WI38 (cell line): Measurements from ENCODE around the gene GRIN1.

Source experiments
- H3K4me3 ChIP-seq: 2 replicates; pipeline ENCODE4 v1.5.1; 2011; ENCODE audit warnings: low read depth, mild to moderate bottlenecking, control low read depth, low read length
- CTCF ChIP-seq: IDR thresholded peaks from 2 replicates; pipeline ENCODE4 v1.5.1; 2012; ENCODE audit warnings: low read depth, mild to moderate bottlenecking, control low read depth, low read length

Gene GRIN1

GRCh38 chr9:137103206-137103999, 35.6 kb upstream of the GRIN1 start:
- no peak overlapping the region for H3K4me3 ChIP-seq
- TF ChIP-seq CTCF, result no peak

DNA sequence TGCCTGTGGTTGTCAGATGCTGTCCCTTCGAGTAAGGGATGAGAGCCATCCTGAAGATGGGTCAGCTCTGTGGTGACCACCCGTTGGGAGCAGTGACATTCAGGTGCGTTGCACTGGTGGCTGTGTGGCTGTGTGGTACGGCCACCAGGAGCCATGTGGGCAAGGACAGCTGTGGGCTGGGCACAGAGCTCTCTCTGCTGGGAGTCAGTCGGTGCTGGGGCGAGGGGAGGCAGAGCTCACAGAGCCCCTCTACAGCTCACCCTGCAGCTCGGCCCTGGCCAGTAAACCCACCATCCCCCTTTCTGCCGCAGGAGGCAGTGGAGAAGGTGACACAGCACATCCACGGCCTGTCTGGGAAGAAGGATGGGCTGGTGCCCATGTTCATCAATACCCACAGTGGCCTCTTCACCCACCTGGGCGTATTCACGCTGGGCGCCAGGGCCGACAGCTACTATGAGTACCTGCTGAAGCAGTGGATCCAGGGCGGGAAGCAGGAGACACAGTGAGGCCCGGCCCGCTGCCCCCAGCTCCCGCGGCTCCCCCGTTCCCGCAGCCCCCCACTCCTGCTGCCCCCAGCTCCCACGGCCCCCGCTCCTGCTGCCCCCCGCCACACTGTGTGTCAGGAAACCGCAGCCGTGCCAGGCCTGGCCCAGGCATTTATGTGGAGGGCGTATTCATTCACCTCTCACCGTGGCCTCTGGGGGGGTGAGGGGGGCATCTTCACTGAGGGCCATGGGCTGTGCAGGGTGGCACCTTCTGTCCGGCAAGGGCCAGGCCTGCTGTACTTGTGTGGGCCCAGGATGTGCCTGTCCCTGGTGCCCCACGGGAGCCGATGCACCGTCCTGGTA, 32.9 kb upstream of the GRIN1 start:
- H3K4me3 ChIP-seq, result no peak overlapping the region
- TF ChIP-seq CTCF, result no peak

DNA sequence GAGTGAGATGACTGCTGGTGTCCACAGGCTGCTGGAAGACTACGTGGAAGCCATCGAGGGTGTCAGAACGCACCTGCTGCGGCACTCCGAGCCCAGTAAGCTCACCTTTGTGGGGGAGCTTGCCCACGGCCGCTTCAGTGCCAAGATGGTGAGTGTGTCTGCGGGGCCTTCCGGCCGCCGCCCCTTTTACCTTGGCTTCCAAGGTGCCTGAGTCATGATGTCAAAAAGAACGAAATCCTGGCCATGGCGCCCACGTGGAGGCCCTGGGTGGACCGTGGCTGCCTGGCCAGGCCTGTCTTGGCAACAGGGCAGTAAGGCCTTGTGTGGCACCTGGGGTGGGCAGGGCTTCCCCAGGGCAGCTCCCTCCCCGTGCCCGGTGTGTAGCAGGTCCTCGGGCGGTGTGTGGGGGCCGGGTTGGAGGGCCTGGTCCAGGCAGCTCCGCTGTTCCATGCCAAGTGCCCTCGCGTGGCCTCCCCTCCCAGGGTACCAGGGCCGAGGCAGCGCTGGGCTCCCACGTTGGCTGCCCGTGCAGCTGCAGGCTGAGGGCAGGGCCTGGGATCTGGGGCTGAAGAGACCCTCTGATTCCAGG, 32.2 kb upstream of the GRIN1 start:
- no peak for TF ChIP-seq CTCF
- no peak overlapping the region for H3K4me3 ChIP-seq

- H3K4me3 ChIP-seq, result no peak overlapping the region
- TF ChIP-seq CTCF, result no peak
Observed at GRCh38 chr9:137107312-137107921, 31.5 kb upstream of the GRIN1 start.

- TF ChIP-seq CTCF, result no peak
Observed at GRCh38 chr9:137107982-137108381, 31.0 kb upstream of the GRIN1 start.

DNA sequence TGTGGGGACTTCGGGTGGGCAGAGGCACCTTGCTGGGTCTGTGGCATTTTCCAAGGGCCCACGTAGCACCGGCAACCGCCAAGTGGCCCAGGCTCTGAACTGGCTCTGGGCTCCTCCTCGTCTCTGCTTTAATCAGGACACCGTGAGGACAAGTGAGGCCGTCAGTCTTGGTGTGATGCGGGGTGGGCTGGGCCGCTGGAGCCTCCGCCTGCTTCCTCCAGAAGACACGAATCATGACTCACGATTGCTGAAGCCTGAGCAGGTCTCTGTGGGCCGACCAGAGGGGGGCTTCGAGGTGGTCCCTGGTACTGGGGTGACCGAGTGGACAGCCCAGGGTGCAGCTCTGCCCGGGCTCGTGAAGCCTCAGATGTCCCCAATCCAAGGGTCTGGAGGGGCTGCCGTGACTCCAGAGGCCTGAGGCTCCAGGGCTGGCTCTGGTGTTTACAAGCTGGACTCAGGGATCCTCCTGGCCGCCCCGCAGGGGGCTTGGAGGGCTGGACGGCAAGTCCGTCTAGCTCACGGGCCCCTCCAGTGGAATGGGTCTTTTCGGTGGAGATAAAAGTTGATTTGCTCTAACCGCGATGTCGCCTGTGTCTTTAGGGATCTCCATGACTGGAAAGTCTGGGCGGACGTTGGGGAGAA, 30.2 kb upstream of the GRIN1 start:
- TF ChIP-seq CTCF, result no peak
- H3K4me3 ChIP-seq, result no peak overlapping the region

More at GRCh38 chr9:137107982-137108381, 31.0 kb upstream of the GRIN1 start:
- H3K4me3 ChIP-seq, result no peak overlapping the region
